Measurements from ENCODE around the gene USP47.

The USP47 gene, protein sequence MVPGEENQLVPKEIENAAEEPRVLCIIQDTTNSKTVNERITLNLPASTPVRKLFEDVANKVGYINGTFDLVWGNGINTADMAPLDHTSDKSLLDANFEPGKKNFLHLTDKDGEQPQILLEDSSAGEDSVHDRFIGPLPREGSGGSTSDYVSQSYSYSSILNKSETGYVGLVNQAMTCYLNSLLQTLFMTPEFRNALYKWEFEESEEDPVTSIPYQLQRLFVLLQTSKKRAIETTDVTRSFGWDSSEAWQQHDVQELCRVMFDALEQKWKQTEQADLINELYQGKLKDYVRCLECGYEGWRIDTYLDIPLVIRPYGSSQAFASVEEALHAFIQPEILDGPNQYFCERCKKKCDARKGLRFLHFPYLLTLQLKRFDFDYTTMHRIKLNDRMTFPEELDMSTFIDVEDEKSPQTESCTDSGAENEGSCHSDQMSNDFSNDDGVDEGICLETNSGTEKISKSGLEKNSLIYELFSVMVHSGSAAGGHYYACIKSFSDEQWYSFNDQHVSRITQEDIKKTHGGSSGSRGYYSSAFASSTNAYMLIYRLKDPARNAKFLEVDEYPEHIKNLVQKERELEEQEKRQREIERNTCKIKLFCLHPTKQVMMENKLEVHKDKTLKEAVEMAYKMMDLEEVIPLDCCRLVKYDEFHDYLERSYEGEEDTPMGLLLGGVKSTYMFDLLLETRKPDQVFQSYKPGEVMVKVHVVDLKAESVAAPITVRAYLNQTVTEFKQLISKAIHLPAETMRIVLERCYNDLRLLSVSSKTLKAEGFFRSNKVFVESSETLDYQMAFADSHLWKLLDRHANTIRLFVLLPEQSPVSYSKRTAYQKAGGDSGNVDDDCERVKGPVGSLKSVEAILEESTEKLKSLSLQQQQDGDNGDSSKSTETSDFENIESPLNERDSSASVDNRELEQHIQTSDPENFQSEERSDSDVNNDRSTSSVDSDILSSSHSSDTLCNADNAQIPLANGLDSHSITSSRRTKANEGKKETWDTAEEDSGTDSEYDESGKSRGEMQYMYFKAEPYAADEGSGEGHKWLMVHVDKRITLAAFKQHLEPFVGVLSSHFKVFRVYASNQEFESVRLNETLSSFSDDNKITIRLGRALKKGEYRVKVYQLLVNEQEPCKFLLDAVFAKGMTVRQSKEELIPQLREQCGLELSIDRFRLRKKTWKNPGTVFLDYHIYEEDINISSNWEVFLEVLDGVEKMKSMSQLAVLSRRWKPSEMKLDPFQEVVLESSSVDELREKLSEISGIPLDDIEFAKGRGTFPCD (N-terminal part only)

GRCh38 chr11:11841723-11842420 lies at the start of gene USP47:
Gene USP47 (plus strand): TSS chr11:11841972. CDS start chr11:11842186, 214 bp downstream.
- DNase-seq (ENCODE audit: low read depth, low spot score): peak; percentile 58

DNA sequence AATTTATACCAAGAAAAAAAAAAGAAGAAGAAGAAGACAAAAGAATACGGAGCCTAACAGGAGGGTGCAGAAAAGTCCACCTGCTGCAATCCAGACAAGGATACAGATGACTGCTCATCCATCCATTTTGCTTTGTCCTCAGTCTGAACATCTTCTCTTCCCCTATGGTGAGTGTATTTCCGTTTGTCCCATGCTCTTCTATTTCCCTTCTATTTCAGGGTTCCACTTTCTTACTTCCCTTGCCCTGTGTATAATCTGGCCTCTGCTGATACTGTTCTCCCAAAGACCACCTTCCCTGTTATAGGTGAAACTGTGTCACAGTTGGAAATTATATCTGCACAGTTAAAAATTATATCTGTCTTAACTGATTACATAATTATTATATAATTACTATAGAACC lies 48.7 kb upstream of the USP47 start:
- no peak for DNase-seq (ENCODE audit: low read depth, low spot score)

GRCh38 chr11:11798586-11799438 lies 43.0 kb upstream of the USP47 start:
- peak; percentile 24 for DNase-seq (ENCODE audit: low read depth, low spot score)

- DNase-seq (ENCODE audit: low read depth, low spot score): no peak
Observed at GRCh38 chr11:11805228-11805627, 36.5 kb upstream of the USP47 start.

- DNase-seq (ENCODE audit: low read depth, low spot score): no peak
Observed at GRCh38 chr11:11806074-11806473, 35.7 kb upstream of the USP47 start.

- no peak for DNase-seq (ENCODE audit: low read depth, low spot score)
Observed at GRCh38 chr11:11806586-11806985, 35.2 kb upstream of the USP47 start.

- no peak for DNase-seq (ENCODE audit: low read depth, low spot score)
Observed at GRCh38 chr11:11807811-11808782, 33.7 kb upstream of the USP47 start.

DNA sequence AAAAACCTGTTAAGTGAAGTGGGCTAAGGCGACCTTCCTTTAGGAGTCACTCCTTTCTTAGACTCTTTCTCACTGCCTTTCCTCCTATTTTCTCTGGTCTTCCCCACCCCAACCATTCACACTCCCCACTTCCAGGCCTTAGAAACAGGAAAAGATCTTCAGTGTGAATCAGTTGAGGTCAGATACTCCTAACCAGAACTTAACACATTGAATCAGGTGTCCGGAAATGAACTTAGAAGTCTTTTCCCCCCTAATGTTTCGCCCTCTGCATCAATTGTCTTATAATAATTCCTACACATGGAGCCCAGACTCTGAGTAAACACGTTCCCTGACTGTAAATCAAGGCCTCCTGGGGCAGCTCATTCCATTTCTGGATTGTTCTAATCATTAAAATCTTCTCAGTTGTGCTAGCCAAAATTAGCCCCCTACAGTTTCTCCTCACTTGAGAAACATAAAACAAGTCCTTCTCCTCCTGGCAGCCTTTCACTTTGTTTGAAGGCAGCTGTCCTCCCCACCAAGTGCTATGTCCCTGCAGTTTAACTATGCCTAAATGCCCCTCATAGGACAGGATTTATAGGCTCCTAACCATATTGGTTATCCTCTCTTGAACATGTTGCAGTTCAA lies 32.7 kb upstream of the USP47 start:
- DNase-seq (ENCODE audit: low read depth, low spot score): no peak

DNA sequence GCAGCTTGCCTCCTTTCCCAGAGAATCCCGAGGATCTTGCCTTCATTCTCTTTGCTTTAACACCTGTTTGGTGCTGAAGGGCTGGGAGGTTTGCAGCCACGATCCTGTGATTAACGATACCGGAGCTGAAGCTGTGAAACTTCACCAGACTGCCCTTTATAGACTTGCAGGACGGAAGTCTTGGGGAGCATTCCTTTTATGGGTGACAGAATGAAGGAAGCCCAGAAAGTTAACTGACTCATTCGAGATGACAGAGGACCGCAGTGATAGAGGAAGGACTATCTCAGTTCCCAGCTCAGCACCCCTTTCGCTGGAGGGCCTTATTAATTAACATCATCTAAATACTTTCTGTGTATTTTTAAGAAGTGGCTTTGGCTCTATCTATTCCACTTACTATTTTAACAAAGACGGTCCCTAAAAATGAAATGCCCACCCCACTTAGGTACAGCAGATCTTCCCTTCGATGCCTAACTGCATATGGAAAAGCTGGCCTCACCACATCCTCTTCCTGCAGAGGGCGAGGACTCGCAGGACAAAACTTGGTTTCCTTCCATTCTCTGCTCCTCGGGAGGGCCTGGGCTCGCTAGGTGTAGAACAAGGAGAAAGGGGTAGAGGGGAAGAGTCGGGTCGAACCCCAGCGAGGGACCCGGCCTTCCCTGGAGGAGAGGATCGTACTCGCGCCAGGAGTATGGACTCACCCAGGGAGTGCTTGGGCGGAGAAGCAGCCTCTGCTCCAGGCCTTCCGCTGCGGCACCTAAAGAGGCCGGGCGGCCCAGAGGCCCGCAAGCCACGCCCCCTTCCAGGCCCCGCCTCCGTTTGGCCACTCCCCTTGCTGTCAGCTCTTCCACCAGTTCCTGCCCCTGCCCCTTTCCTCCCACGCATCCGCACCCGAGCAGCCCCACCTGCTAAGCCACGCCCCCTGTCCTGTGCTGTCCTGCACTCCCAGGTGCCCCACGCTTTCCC lies 30.7 kb upstream of the USP47 start:
- no peak for DNase-seq (ENCODE audit: low read depth, low spot score)

GRCh38 chr11:11813288-11813962 lies 28.3 kb upstream of the USP47 start:
- peak; percentile 44 for DNase-seq (ENCODE audit: low read depth, low spot score)

DNA sequence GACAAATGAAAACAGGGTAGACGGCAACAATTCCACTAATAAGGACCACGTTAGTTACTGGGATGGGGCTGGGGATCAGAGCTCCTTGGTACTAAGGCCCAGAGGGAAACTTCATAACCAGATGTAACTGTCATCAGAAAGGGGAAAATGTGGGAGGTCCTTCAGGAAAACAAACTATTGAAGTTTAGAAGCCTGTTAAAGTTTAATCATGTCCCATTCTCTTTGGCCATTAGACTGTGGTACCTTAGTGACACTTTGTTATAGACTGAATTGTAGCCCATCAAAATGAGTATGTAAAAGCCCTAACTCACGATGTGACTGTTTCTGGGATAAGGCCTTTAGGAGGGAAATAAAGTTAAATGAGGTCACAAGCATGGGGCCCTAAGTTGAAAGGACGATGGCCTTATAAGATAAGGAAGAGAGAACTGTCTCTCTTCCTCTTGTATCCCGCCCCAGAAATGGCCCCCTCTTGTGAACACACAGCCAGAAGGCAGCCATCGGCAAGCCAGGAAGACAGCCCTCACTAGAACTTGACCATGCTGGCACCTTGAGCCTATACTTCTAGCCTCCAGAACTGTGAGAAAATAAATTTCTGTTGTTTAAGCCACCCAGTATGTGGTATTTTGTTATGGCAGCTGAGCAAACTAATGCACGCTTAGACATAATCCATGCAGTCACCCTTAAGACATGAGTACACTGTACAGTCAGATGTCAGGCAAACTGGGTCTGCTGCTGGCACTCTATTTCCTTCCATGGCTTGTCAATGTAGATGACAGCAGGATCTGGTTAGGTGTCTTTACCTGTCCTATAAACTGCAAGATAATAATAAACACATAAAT lies 26.9 kb upstream of the USP47 start:
- DNase-seq (ENCODE audit: low read depth, low spot score): no peak

DNA sequence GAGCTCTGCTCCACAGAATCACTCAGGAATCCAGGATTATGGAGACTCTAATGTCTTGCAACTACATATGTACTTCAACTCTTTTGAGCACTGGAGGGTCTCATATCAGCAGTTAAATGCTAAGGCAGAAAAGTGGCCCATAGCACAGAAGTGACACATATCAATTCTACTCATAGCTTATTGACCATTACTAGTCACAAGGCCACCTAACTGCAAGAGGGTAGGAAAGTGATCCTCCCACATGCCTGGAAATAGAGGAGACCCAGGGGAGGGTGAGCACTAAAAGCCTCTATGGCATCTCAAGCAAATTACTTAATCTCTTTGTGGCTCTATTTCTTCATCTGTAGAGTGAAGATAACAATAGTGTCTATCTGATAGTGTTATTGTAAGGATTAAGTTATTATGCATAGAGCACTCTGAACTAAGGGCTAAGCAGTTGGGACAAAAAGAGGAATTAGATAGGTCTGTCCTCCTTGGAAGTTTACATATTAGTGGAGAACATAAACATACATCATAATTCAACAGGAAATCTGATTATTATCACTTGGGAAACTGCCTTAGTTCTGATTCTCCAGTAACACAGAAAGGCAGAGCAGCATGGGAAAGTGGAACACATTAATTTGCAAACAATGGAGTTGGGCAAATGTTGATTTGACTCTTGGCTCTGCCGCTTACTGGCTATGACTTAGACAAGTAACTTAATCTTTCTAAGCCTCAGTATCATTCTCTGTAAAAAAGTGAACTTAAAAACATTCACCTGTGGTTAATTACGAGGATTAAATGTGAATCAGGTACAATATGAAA lies 25.1 kb upstream of the USP47 start:
- no peak for DNase-seq (ENCODE audit: low read depth, low spot score)

- DNase-seq (ENCODE audit: low read depth, low spot score): no peak
Observed at GRCh38 chr11:11817957-11818356, 23.8 kb upstream of the USP47 start.

- no peak for DNase-seq (ENCODE audit: low read depth, low spot score)
Observed at GRCh38 chr11:11818529-11819121, 23.1 kb upstream of the USP47 start.

DNA sequence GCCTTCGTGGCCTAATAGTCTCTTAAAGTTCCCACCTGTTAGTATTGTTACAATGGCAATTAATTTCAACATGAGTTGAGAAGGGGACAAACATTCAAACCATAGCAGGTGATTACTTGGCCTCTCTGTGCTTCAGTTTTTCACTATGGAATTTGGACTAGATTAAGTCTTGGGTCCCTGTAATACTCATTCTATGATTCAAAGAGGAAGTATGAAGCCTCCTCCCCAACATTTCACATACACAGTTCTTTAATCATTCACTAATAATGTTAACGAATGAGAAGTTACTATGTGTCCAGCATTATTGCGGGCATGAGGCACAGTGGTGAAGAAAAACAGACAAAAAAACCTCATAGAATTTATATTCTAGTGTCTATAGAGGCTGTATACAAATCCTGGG lies 19.9 kb upstream of the USP47 start:
- DNase-seq (ENCODE audit: low read depth, low spot score): no peak

Data from brain pericyte (primary cell).